SU-DHL-6 (cell line): ENCODE results near the gene NUFIP1.

ENCODE experiments used
- H2AFZ ChIP-seq: fragments of 200-600 bp; sonication (generic); 2 replicates; pipeline ENCODE4 v1.6.1; 2014; ENCODE audit warnings: low read depth, mild to moderate bottlenecking, moderate library complexity, mixed read lengths, antibody characterized with exemption, low read length; ENCODE audit not compliant: severe bottlenecking
- H3F3A ChIP-seq: fragments of 200-600 bp; shearing (Covaris generic); 2 replicates; pipeline ENCODE4 v1.6.0; 2016; ENCODE audit warnings: antibody characterized with exemption, mild to moderate bottlenecking; ENCODE audit not compliant: insufficient read depth
- H3K27ac ChIP-seq: fragments of 200-600 bp; sonication (generic); 2 replicates; pipeline ENCODE4 v1.5.1; 2016; ENCODE audit warnings: low read depth, mild to moderate bottlenecking, low read length, moderate library complexity, mixed read lengths
- H3K27me3 ChIP-seq: fragments of 200-600 bp; sonication (generic), shearing (Covaris generic); 2 replicates; pipeline ENCODE4 v1.6.0; 2014; ENCODE audit warnings: mild to moderate bottlenecking, low read length
- H3K36me3 ChIP-seq: fragments of 200-600 bp; sonication (generic); 2 replicates; pipeline ENCODE4 v1.6.1; 2014; ENCODE audit warnings: mild to moderate bottlenecking, low read length, mixed read lengths
- H3K4me2 ChIP-seq: fragments of 300-600, 200-600 bp; shearing (Covaris generic), sonication (generic); 2 replicates; pipeline ENCODE4 v1.6.0; 2014; ENCODE audit warnings: low read length, low read depth, mild to moderate bottlenecking; ENCODE audit not compliant: poor library complexity, severe bottlenecking
- H3K4me3 ChIP-seq: fragments of 200-600 bp; sonication (generic); 2 replicates; pipeline ENCODE4 v1.5.1; 2014; ENCODE audit warnings: antibody characterized with exemption, low read length, mild to moderate bottlenecking, mixed read lengths; ENCODE audit not compliant: insufficient read depth, poor library complexity, severe bottlenecking
- H3K79me2 ChIP-seq: fragments of 200-600 bp; sonication (generic); 2 replicates; pipeline ENCODE4 v1.6.1; 2014; ENCODE audit warnings: mild to moderate bottlenecking, low read length, moderate library complexity; ENCODE audit not compliant: insufficient read depth
- H3K9ac ChIP-seq: fragments of 200-600 bp; sonication (generic); 2 replicates; pipeline ENCODE4 v1.7.0; 2014; ENCODE audit warnings: mild to moderate bottlenecking, low read length
- H3K9me2 ChIP-seq: fragments of 200-600 bp; sonication (generic); replicated peaks from 2 replicates; pipeline ENCODE4 v1.6.1; 2014; ENCODE audit warnings: low read length; ENCODE audit not compliant: insufficient read depth
- H3K9me3 ChIP-seq: fragments of 200-600 bp; sonication (generic); 2 replicates; pipeline ENCODE4 v1.6.1; 2014; ENCODE audit warnings: low read length, mixed read lengths; ENCODE audit not compliant: insufficient read depth
- H4K20me1 ChIP-seq: fragments of 200-600 bp; sonication (generic); 2 replicates; pipeline ENCODE4 v1.6.1; 2014; ENCODE audit warnings: low read depth, mild to moderate bottlenecking, antibody characterized with exemption, low read length, moderate library complexity, mixed read lengths
- EZH2phosphoT487 ChIP-seq: fragments of 200-600 bp; sonication (generic), shearing (Covaris generic); conservative IDR thresholded peaks from 2 replicates; pipeline ENCODE4 v1.6.1; 2018; ENCODE audit warnings: mild to moderate bottlenecking, antibody characterized with exemption, low read length, moderate library complexity, mixed read lengths
- TF ChIP-seq, protein P1 (sequence below): fragments of 200-600 bp; sonication (generic); IDR thresholded peaks from one replicate; pipeline ENCODE4 v1.5.1; 2017; ENCODE audit warnings: antibody characterized with exemption, mild to moderate bottlenecking, low read length, moderate library complexity; ENCODE audit not compliant: insufficient read depth, poor library complexity, severe bottlenecking

Gene NUFIP1

DNA sequence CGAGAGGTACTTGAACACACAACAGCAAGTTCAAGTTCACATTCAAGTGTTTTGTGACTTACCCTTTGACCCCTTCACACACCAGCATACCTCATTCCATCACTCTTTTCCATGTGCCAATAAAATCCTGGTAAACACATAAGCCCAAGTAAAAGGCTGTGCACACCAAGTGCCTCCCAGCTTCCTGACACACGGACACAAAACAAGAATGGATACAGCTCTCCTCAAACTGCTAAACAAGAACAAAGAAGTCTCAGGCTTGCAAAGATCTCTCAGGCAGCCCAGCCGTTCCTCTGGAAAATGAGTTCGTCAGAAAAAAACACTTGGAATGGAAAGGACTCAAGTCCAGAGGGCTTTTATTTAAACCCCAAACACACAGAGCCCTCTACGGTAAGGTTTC lies 83.7 kb downstream of the NUFIP1 start:
- no peaks in the 10 kb centered on the region for H3K9me3 ChIP-seq
- TF ChIP-seq, protein P1, sequence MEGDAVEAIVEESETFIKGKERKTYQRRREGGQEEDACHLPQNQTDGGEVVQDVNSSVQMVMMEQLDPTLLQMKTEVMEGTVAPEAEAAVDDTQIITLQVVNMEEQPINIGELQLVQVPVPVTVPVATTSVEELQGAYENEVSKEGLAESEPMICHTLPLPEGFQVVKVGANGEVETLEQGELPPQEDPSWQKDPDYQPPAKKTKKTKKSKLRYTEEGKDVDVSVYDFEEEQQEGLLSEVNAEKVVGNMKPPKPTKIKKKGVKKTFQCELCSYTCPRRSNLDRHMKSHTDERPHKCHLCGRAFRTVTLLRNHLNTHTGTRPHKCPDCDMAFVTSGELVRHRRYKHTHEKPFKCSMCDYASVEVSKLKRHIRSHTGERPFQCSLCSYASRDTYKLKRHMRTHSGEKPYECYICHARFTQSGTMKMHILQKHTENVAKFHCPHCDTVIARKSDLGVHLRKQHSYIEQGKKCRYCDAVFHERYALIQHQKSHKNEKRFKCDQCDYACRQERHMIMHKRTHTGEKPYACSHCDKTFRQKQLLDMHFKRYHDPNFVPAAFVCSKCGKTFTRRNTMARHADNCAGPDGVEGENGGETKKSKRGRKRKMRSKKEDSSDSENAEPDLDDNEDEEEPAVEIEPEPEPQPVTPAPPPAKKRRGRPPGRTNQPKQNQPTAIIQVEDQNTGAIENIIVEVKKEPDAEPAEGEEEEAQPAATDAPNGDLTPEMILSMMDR = no peak
- no peak for TF ChIP-seq EZH2phosphoT487
- H4K20me1 ChIP-seq = no peaks in the 10 kb centered on the region
- H3K79me2 ChIP-seq = no peaks in the 10 kb centered on the region
- no peak overlapping the region for H2AFZ ChIP-seq
- H3K4me3 ChIP-seq = no peak overlapping the region
- H3K27me3 ChIP-seq = no peaks in the 10 kb centered on the region
- H3K4me2 ChIP-seq = no peak overlapping the region
- H3K9me2 ChIP-seq = no peaks in the 10 kb centered on the region
- no peaks in the 10 kb centered on the region for H3F3A ChIP-seq
- H3K9ac ChIP-seq = no peak overlapping the region
- H3K36me3 ChIP-seq = no peaks in the 10 kb centered on the region
- H3K27ac ChIP-seq = no peak overlapping the region

DNA sequence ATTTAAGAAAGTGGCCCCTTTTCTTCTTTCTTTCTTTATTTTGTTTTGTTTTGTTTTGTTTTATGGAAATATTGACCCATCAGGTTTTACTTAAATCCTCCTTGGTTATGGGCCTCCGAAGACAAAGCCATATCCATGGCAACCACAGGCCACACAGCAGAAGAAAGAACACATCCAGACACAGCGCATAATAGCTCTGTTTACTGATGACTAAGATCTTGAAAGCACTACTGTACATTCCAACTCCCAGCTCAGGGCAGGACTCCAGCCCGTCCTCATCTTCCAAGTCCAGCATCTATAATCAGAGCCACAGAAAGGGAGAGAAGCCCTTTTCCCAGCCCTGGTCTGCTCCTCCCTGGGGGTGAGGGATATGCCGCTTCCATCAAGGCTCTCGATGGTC lies 84.3 kb downstream of the NUFIP1 start:
- Histone ChIP-seq H3K79me2 (no peaks in the 10 kb centered on the region), H2AFZ (no peak overlapping the region), H3K27me3 (no peaks in the 10 kb centered on the region), H3K4me2 (no peak overlapping the region), H3K27ac (no peak overlapping the region), H3K9ac (no peak overlapping the region), H3K9me2 (no peaks in the 10 kb centered on the region), H3F3A (no peaks in the 10 kb centered on the region), H3K36me3 (no peaks in the 10 kb centered on the region), H3K9me3 (no peaks in the 10 kb centered on the region), H3K4me3 (no peak overlapping the region), H4K20me1 (no peaks in the 10 kb centered on the region)
- no peak for TF ChIP-seq EZH2phosphoT487
- TF ChIP-seq, protein P1 = no peak

DNA sequence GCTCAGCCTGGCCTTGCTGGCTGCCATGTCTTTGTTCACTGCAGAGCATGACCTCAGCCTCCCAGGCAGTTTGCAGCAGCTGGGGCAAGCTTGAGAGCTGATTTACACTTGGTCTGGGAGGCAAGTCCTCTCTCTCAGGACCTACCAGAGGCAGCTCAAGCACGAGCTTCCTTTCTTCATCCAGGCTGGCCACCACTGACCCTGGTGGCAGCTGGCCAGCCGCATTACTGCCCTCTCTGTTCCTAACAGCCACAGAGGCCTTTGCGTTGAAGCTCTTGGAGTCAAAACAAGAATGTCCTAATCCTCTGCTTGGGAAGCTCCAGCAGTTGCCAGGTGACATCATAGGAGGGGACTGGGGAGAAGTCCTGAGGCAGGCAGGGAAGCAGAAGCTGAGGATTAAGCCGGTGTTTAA lies 85.7 kb downstream of the NUFIP1 start:
- Histone ChIP-seq H3K9ac (no peak overlapping the region), H3F3A (no peaks in the 10 kb centered on the region), H3K9me2 (no peaks in the 10 kb centered on the region), H2AFZ (no peak overlapping the region), H3K4me3 (no peak overlapping the region), H3K9me3 (no peaks in the 10 kb centered on the region), H3K27ac (no peak overlapping the region), H3K36me3 (no peaks in the 10 kb centered on the region), H3K27me3 (no peaks in the 10 kb centered on the region), H3K4me2 (no peak overlapping the region), H4K20me1 (no peaks in the 10 kb centered on the region), H3K79me2 (no peaks in the 10 kb centered on the region)
- no peak for TF ChIP-seq EZH2phosphoT487
- TF ChIP-seq, protein P1 = no peak
